EL (cell line): Measurements from ENCODE around the gene NAMPT.
"Not testable (repeated sequence)": the region's sequence is repeated elsewhere in the genome, so short reads cannot be mapped to it uniquely, and the experiment has no call there.

Source experiments
- DNase-seq: peaks from one replicate; pipeline ENCODE4 v3.0.0-alpha.2; 2016

Gene NAMPT

GRCh38 chr7:106284714-106285050, at the start of gene NAMPT:
NAMPT (minus strand) TSS chr7:106284983; CDS start chr7:106284884, 99 bp downstream.
- DNase-seq = no peak

DNA sequence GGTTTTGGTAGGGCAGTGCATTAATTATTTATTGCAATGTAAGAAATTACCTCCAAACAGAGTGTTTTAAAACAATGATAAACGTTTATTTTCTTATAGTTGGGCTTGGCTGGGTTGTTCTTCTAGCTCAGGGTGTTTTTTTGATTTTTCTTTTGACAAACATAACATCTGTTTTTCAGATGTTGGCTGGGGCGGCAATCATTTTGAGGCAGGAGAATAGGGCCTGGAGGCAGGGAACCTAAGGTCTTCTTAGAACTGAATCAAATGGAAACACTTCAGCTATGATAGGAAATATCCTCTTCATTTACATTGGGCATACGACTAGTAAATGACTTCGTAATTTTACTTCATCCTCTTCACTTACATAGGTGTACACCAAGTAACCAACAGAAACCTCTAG, 47.4 kb upstream of the NAMPT start:
- no peak for DNase-seq

DNA sequence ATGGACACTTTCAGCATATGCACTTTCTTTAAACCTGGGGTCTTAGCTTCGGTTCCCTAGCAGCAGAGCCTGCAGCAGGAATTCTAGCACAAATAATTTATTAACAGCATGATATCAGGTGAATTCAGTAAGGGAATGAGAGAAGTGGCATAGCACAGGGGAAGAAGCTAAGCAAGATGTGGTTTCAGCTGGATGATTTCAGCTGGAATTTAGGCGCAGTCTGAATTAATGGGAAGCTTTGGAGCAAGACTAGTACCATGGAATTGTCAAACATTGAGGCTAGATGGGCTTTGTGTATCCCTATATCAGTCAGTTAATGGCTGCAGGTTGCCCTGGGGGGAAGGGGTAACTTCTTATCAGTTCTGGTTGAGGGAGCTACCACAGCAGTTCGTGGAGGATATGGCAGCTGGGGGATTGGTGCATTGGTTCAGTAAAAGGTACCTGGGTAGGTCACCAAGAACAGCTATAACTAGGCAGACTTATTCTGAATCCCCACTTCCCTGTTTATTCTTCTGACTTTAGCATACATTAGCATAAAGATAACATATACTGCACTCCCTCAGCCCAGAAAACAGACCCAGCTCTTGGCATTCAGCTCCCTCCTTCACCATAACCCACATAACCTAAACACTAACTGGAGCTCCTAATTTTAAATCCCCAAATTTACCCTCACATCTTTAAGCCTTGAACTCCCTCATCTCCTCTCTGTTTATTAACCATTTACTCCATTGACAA, 46.8 kb upstream of the NAMPT start:
- no peak for DNase-seq

- DNase-seq = peak; percentile 74
These were observed 45.4 kb upstream of the NAMPT start for GRCh38 chr7:106329971-106330733.

- DNase-seq = peak; percentile 25
These were observed 44.6 kb upstream of the NAMPT start for GRCh38 chr7:106329408-106329807.

- no peak for DNase-seq
These were observed 43.0 kb upstream of the NAMPT start for GRCh38 chr7:106327538-106328481.

DNA sequence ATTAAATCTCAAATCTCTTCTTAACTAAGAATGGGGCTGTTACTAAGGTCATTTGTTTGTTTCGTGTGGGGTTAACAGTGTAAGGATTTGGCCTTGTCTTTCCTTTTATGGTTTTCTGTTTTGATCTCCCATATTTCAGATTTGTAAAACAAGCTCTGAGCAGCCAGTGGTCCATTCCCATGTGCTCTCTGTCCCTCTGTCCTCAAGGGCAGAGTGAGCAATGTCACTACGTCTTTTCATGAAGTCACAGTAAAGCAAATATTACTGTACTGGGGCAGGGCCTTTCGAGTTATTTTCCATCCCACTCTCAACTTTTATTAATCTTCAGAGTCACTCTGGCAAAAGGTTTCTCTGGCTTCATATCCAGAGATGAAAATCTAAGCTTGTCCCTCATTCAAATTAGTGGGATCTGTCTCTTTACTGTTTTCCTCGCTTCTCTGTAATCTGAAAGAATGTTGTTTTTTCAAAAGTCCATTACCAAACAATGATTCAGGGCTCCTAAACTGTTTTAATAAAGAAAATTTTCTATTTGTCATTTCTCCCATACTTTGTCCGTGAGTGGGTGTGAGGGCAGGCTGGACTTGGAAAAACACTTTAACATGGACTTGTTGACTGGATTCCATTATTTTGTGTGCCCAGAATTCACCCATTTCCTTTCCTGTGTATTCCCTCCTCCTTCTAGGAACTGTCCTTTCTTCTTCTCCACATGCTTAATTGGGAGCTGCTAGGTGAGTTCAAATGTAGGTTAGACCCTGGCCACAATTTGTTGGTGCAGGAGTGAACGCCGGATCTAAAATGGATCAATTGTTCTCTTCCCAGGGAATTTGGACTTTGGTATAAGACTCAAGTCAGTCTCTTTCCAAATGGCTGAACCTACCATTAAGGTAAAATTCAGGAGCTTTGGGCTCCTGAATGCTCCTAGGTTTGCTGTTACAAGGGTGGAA, 42.1 kb upstream of the NAMPT start:
- peak; percentile 32 for DNase-seq

- DNase-seq = not testable (repeated sequence)
These were observed 39.7 kb upstream of the NAMPT start for GRCh38 chr7:106324509-106324908.

DNA sequence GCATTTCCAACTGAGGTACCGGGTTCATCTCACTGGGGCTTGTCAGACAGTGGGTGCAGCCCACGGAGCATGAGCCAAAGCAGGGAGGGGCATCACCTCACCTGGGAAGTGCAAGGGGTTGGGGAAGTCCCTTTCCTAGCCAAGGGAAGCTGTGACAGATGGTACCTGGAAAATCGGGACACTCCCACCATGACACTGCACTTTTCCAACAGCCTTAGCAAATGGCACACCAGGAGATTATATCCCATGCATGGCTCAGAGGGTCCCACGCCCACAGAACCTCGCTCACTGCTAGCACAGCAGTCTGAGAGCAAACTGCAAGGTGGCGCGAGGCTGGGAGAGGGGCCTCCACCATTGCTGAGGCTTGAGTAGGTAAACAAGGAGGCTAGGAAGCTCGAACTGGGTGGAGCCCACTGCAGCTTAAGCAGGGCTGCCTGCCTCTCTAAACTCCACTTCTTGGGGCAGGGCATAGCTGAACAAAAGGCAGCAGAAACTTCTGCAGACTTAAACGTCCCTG, 35.5 kb upstream of the NAMPT start:
- DNase-seq = not testable (repeated sequence)

DNA sequence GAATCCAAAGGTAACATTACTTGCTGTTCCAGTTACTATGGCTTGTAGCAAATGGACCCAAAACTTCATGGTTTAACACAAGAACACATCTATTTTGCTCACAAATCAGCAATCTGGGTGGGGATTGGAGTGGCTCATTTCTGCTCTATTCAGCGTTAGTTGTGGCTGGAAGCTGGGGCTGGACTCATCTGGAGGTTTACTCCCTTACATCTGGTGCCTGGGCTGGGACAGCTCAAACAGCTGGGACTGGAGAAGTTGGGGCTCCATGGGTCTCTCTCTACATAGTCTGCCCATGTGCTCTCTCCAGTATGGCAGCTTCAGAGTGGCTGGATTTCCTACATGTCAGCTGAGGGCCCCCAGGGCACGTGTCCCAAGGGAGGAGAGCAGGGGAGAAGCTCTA, 33.7 kb upstream of the NAMPT start:
- no peak for DNase-seq

- DNase-seq = peak; percentile 11
These were observed 33.2 kb upstream of the NAMPT start for GRCh38 chr7:106317971-106318370.

GRCh38 chr7:106316947-106317346, 32.2 kb upstream of the NAMPT start:
- DNase-seq = no peak

DNA sequence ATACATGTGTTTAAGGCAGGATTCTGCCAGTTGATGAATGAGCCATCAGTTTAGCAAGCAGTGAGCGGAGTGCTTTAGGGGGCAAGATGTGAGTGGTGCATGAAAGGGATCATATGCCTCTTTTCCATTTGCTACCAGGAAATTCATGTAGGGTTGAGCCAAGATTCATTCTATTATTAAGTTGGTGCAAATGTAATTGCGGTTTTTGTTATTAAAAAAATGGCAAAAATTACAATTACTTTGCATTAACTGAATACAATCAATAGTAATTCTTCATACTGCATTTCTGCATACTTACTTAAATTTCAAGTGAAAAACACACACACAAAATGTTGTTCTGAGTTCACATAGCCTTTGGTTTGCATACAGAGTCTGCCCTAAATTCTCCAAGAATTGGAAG, 30.1 kb upstream of the NAMPT start:
- DNase-seq = no peak

GRCh38 chr7:106313966-106314365, 29.2 kb upstream of the NAMPT start:
- no peak for DNase-seq

GRCh38 chr7:106313456-106313901, 28.7 kb upstream of the NAMPT start:
- DNase-seq = peak; percentile 83

DNA sequence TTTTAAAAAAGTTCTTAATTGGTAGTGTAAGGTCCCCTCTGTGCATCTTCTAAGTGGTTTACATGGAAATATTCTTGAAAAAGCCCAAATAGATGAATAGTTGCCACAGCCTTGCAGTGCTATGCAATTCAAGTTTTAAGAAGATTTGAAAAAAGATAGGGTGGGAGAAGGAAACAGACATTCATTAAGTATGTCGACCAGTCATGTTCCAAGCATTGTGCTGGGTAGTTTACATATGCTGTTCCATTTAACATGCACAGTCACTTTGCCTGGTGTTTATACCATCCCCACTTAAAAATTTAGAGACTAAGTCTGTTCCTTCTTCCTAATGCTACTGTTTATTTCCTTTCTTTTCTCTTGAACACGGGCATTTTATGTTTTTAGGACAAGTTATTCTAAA, 28.1 kb upstream of the NAMPT start:
- DNase-seq = peak; percentile 50

GRCh38 chr7:106312099-106312871, 27.5 kb upstream of the NAMPT start:
- peak; percentile 49 for DNase-seq

GRCh38 chr7:106309362-106309761, 24.6 kb upstream of the NAMPT start:
- DNase-seq = no peak

- DNase-seq = no peak
These were observed 21.5 kb upstream of the NAMPT start for GRCh38 chr7:106306256-106306655.

GRCh38 chr7:106305732-106306131, 20.9 kb upstream of the NAMPT start:
- DNase-seq = no peak

GRCh38 chr7:106304568-106304967, 19.8 kb upstream of the NAMPT start:
- no peak for DNase-seq
